Neural crest cell (in vitro differentiated cells): ENCODE results near the gene WDR19. TPM values are rescaled to one million over a fixed set of nuclear protein-coding genes. Genes with fewer than 3 reads are reported as not detected.

Experiments used
- DNase-seq: peaks from one replicate; pipeline ENCODE4 v3.0.0; 2021; ENCODE audit warnings: low read depth, mixed read lengths, low spot score
- H3K27ac Mint-ChIP-seq: one replicate; pipeline ENCODE4 v1.8.0; 2021; ENCODE audit warnings: mild to moderate bottlenecking, mixed read lengths; ENCODE audit not compliant: unreplicated experiment
- H3K27me3 Mint-ChIP-seq: 2 replicates; pipeline ENCODE4 v1.8.0; 2021; ENCODE audit warnings: low read depth, mild to moderate bottlenecking, mixed read lengths
- H3K36me3 Mint-ChIP-seq: 2 replicates; pipeline ENCODE4 v1.8.0; 2021; ENCODE audit warnings: low read depth, mild to moderate bottlenecking, mixed read lengths
- H3K4me1 Mint-ChIP-seq: 2 replicates; pipeline ENCODE4 v1.8.0; 2021; ENCODE audit warnings: mixed read lengths
- H3K4me3 Mint-ChIP-seq: one replicate; pipeline ENCODE4 v1.8.0; 2021; ENCODE audit warnings: mild to moderate bottlenecking, mixed read lengths
- H3K9me3 Mint-ChIP-seq: 2 replicates; pipeline ENCODE4 v1.8.0; 2021; ENCODE audit warnings: mixed read lengths
- total RNA-seq: library from RNA; stranded (reverse); gene quantifications from 2 replicates; pipeline ENCODE4 v1.2.1, GENCODE V29; 2021
- TF ChIP-seq, protein P1 (sequence below): fragments of 200-600 bp; sonication (generic); conservative IDR thresholded peaks from 2 replicates; pipeline ENCODE4 v1.5.0; 2021; ENCODE audit warnings: antibody characterized with exemption, mild to moderate bottlenecking

WDR19 gene
- total RNA-seq, 1 donor from 2014 or later: 51.6 TPM

DNA sequence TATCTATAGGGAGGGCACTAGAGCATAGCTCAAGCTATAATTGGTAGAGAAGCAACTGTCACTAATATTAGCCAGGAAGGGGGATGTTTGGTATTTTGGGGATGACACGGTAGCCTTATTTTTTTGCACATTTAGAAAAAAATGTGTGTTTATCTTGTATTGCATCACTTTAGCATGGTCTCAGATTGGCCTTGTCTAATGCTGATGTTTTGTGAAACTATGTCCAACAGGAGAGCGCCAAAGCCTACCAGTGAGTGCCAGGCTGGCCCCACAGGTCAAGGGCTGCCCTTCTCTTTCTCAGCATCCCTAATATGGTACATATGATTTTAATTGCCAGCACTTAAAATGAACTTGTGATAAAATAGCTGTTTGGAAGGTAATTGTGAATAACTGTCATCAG is 24.8 kb upstream of the WDR19 start:
- Mint-ChIP-seq H3K27me3 (no peaks in the 10 kb centered on the region), H3K9me3 (peaks cover 2% of the 10 kb centered on the region), H3K4me3 (no peak overlapping the region), H3K4me1 (no peaks in the 10 kb centered on the region), H3K27ac (no peak overlapping the region), H3K36me3 (no peaks in the 10 kb centered on the region)
- DNase-seq: no peak
- TF ChIP-seq, protein P1, sequence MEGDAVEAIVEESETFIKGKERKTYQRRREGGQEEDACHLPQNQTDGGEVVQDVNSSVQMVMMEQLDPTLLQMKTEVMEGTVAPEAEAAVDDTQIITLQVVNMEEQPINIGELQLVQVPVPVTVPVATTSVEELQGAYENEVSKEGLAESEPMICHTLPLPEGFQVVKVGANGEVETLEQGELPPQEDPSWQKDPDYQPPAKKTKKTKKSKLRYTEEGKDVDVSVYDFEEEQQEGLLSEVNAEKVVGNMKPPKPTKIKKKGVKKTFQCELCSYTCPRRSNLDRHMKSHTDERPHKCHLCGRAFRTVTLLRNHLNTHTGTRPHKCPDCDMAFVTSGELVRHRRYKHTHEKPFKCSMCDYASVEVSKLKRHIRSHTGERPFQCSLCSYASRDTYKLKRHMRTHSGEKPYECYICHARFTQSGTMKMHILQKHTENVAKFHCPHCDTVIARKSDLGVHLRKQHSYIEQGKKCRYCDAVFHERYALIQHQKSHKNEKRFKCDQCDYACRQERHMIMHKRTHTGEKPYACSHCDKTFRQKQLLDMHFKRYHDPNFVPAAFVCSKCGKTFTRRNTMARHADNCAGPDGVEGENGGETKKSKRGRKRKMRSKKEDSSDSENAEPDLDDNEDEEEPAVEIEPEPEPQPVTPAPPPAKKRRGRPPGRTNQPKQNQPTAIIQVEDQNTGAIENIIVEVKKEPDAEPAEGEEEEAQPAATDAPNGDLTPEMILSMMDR: no peak

DNA sequence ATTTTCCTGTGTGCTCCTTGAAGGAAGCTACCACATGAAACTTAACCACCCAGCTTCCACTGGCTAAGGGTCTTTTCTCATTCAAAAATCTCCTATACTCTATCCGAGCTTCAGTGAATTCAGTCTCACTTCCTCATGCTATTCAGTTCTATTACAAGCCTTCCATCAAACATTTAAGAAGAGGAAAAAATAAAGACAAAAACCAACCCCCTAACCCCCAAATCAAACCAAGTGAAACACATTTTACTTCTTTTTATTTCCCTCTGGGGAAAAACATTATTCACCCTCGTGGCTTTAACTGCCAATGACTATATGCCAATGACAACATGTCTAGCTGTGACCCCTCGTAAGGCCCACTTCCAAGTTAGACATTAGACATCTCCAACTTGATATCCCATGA is 16.2 kb upstream of the WDR19 start:
- no peak for DNase-seq
- TF ChIP-seq, protein P1: no peak
- Mint-ChIP-seq H3K36me3 (peaks cover 4% of the 10 kb centered on the region), H3K9me3 (peaks cover 7% of the 10 kb centered on the region), H3K4me1 (no peaks in the 10 kb centered on the region), H3K27ac (no peak overlapping the region), H3K27me3 (no peaks in the 10 kb centered on the region), H3K4me3 (no peak overlapping the region)

DNA sequence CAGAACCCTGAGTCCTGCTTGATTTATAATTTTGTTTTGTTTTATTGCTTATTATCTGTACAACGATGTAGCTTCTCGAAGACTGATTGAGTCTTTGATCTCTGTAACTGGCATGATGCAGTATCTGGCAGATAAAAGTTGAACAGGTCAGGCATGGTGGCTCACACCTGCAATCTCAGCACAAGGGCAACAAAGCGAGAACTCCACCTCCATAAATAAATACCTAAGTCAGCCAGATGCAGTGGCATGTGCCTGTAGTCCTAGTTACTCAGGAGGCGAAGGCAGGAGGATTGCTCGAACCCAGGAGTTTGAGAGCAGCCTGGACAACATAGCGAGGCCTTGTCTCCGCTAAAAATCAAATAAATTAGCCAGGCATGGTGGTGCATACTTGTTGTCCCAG is 15.7 kb upstream of the WDR19 start:
- no peak for DNase-seq

DNA sequence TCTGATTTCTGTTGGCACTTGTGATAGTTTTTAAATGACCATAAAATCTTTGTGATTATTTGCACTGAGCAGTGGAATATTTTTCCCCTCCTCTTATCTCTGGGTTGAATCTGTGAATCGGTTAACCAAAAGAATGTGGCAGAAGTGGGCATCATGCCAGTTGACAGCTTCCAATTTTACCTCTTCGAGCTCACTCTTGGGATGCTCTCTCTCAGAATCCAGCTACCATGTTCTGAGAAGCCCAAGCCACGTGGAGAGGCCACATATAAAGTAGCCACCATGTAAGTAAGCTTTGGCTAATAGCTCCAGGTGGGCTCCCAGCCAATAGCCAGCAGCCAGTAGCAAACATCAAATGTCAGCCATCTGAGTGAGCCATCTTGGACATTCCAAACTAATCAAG is 12.9 kb upstream of the WDR19 start:
- H3K36me3 Mint-ChIP-seq: peaks cover 4% of the 10 kb centered on the region

More for the DNA sequence above, 15.7 kb upstream of the WDR19 start:
- Mint-ChIP-seq H3K27me3 (no peaks in the 10 kb centered on the region), H3K4me1 (no peaks in the 10 kb centered on the region), H3K27ac (no peak overlapping the region), H3K4me3 (no peak overlapping the region), H3K36me3 (peaks cover 4% of the 10 kb centered on the region), H3K9me3 (peaks cover 10% of the 10 kb centered on the region)
- TF ChIP-seq, protein P1: no peak

DNA sequence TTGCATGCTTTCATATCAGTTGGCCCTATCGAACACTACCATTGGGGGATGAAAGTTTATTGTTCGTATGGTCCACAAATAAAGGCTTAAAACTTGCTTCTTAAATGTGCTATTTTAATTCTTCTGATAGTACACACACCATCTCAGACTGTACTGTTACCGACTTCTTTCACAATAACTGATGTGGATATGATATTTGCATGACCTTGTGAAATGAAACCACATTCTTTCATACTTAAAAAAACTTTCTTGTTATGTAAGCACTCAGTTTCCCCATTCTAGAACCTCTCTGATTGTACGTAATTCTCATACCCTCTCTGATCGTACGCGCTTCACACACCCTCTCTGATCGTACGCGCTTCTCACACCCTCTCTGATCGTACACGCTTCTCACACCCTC is 12.0 kb upstream of the WDR19 start:
- Mint-ChIP-seq H3K9me3 (peaks cover 11% of the 10 kb centered on the region), H3K36me3 (peaks cover 4% of the 10 kb centered on the region), H3K4me3 (no peak overlapping the region), H3K27ac (no peak overlapping the region), H3K27me3 (peaks cover 6% of the 10 kb centered on the region), H3K4me1 (no peaks in the 10 kb centered on the region)
- DNase-seq: no peak
- TF ChIP-seq, protein P1: no peak

More for the DNA sequence above, 12.9 kb upstream of the WDR19 start:
- Mint-ChIP-seq H3K4me3 (no peak overlapping the region), H3K9me3 (peaks cover 11% of the 10 kb centered on the region), H3K27ac (no peak overlapping the region), H3K27me3 (no peaks in the 10 kb centered on the region), H3K4me1 (no peaks in the 10 kb centered on the region)
- DNase-seq: no peak
- TF ChIP-seq, protein P1: no peak

DNA sequence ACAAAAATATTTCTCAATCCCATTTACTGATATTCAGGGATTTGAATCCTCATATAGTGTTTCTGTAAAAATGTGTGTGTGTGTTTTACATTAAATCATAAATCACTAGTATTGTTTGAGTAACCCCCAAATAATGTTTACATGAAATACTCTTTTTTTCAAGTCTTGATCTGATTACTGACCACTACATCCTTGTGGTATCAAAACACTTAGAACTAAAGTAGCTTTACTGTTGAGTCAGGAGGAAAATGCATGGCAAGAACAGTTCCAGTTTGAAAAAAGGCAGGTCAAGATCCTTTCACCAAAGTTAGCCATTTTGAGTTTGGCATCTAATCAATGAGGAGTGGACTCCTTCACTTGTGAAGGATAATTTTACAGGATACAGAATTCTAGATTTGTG is 3.6 kb upstream of the WDR19 start:
- Mint-ChIP-seq H3K9me3 (no peaks in the 10 kb centered on the region), H3K4me1 (peaks cover 9% of the 10 kb centered on the region), H3K4me3 (no peak overlapping the region), H3K27ac (no peak overlapping the region), H3K36me3 (no peaks in the 10 kb centered on the region), H3K27me3 (peaks cover 17% of the 10 kb centered on the region)
- DNase-seq: no peak
- TF ChIP-seq, protein P1: no peak
